Suprapubic skin (tissue), 4 donors: ENCODE measurements around the gene DYRK2. TPM values are rescaled to one million over a fixed set of nuclear protein-coding genes. Genes with fewer than 3 reads are reported as not detected.

Experiments
- DNase-seq, 2 donors: peaks; one replicate each; pipeline ENCODE4 v3.0.0-alpha.2; 2019; ENCODE audit warnings: low spot score in 2 of 2
- H3K27ac ChIP-seq: fragments of 200-600 bp; sonication (generic); one replicate; pipeline ENCODE4 v1.5.1; 2019
- H3K27me3 ChIP-seq: fragments of 200-600 bp; sonication (generic); one replicate; pipeline ENCODE4 v1.5.1; 2019
- H3K36me3 ChIP-seq: fragments of 200-600 bp; sonication (generic); one replicate; pipeline ENCODE4 v1.5.1; 2019
- H3K4me1 ChIP-seq: fragments of 200-600 bp; sonication (generic); one replicate; pipeline ENCODE4 v1.5.1; 2019
- H3K4me3 ChIP-seq: fragments of 200-600 bp; sonication (generic); one replicate; pipeline ENCODE4 v1.5.1; 2019; ENCODE audit warnings: mild to moderate bottlenecking
- H3K9me3 ChIP-seq: fragments of 200-600 bp; sonication (generic); one replicate; pipeline ENCODE4 v1.5.1; 2019
- EP300 ChIP-seq: sonication (generic); formaldehyde crosslinking; IDR thresholded peaks from one replicate; pipeline ENCODE4 v1.6.1; 2017; ENCODE audit warnings: antibody characterized with exemption
- POLR2A ChIP-seq, 2 donors: fragments of 450-650 bp; IDR thresholded peaks; one replicate each; pipeline ENCODE4 v1.6.1; 2017; ENCODE audit warnings: antibody characterized with exemption in 2 of 2, mild to moderate bottlenecking in 2 of 2, moderate library complexity in 2 of 2
- POLR2AphosphoS5 ChIP-seq, 3 donors: sonication (generic); formaldehyde crosslinking; IDR thresholded peaks; one replicate each; pipeline ENCODE4 v1.6.1; 2017; ENCODE audit warnings: antibody characterized with exemption in 3 of 3
- WGBS: methylation state at CpG from one replicate; pipeline ENCODE4 v1.1.5; 2018; 5-methylcytosine and 5-hydroxymethylcytosine counted together
- total RNA-seq, 4 donors: library from RNA; depleted of rRNA; stranded (reverse); fragments of >200 nt; gene quantifications; one replicate each; pipeline ENCODE4 v1.1.0, GENCODE V29; 2016
- TF ChIP-seq, protein P1 (sequence below), 2 donors: fragments of 200-600 bp in 1 of 2; fragments of 450-650 bp in 1 of 2; sonication (generic) in 1 of 2; IDR thresholded peaks; one replicate each; pipeline ENCODE4 v1.5.1; 2016 to 2019; ENCODE audit warnings: antibody characterized with exemption in 2 of 2, mild to moderate bottlenecking in 1 of 2, moderate library complexity in 1 of 2

DYRK2 gene
- total RNA-seq, 4 donors from 2014 or later, result 10.4 to 22.3 (median 18.7) TPM

DNA sequence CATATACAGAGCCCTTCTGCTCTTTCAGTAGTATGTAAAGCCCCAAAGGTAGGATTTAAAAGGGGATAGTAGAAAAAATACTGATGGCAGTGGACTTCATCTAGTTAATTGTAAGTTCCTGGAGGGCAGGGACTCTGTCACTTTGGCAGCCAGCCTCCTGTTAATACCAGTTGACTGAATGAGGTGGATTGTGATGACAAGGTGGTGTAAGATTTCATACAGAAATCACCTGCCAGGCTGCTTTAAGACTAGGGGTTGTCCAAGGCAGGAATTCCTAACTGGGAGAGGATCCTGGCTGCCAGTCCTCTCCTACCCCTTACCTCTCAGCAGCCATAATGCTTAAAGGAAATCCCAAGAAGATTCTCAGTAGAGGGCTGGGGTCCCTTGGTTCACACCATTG lies 7.3 kb downstream of the DYRK2 start:
- TF ChIP-seq POLR2A (IDR thresholded peaks at IDR 0.05) (no peak), POLR2AphosphoS5 (IDR thresholded peaks at IDR 0.05) (no peak)
- Histone ChIP-seq H3K27ac (no peak overlapping the region), H3K36me3 (peaks cover 28% of the 10 kb centered on the region), H3K27me3 (no peaks in the 10 kb centered on the region), H3K4me3 (no peak overlapping the region), H3K9me3 (no peaks in the 10 kb centered on the region), H3K4me1 (peaks cover 41% of the 10 kb centered on the region)
- no peak for DNase-seq

DNA sequence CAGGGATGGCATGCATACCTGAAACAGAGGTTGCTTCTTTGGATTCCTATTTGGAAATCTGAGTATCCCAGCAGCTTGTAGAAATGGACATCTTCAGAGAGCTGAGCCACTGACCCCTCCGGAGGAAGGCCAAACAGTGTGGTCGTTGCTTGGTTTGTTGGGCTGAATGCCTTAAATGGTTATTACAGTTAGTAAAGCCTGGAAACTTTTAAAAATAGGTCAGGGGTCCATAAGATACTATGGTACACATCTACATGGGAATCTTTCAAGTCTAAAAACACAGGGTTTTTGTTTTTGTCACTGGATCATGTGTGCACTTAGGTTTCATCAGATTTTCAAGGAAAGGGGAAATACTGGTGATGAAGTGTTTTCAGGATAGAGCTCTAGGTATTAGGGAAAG lies 7.7 kb downstream of the DYRK2 start:
- no peak overlapping the region for H3K4me3 ChIP-seq
- peaks cover 41% of the 10 kb centered on the region for H3K4me1 ChIP-seq
- no peaks in the 10 kb centered on the region for H3K27me3 ChIP-seq
- H3K36me3 ChIP-seq, result peaks cover 28% of the 10 kb centered on the region
- no peaks in the 10 kb centered on the region for H3K9me3 ChIP-seq
- H3K27ac ChIP-seq, result no peak overlapping the region
- TF ChIP-seq, protein P1, sequence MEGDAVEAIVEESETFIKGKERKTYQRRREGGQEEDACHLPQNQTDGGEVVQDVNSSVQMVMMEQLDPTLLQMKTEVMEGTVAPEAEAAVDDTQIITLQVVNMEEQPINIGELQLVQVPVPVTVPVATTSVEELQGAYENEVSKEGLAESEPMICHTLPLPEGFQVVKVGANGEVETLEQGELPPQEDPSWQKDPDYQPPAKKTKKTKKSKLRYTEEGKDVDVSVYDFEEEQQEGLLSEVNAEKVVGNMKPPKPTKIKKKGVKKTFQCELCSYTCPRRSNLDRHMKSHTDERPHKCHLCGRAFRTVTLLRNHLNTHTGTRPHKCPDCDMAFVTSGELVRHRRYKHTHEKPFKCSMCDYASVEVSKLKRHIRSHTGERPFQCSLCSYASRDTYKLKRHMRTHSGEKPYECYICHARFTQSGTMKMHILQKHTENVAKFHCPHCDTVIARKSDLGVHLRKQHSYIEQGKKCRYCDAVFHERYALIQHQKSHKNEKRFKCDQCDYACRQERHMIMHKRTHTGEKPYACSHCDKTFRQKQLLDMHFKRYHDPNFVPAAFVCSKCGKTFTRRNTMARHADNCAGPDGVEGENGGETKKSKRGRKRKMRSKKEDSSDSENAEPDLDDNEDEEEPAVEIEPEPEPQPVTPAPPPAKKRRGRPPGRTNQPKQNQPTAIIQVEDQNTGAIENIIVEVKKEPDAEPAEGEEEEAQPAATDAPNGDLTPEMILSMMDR (IDR thresholded peaks at IDR 0.05), result no peak
- TF ChIP-seq POLR2A (IDR thresholded peaks at IDR 0.05), result no peak
- TF ChIP-seq EP300, result no peak
- TF ChIP-seq POLR2AphosphoS5 (IDR thresholded peaks at IDR 0.05), result no peak
- no peak for DNase-seq
- WGBS, result 90% methylated on average over 2 of the region's 2 CpGs

DNA sequence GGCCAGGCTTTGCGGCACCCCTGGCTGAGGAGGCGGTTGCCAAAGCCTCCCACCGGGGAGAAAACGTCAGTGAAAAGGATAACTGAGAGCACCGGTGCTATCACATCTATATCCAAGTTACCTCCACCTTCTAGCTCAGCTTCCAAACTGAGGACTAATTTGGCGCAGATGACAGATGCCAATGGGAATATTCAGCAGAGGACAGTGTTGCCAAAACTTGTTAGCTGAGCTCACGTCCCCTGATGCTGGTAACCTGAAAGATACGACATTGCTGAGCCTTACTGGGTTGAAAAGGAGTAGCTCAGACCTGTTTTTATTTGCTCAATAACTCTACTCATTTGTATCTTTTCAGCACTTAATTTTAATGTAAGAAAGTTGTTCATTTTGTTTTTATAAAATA lies 9.9 kb downstream of the DYRK2 start:
- Histone ChIP-seq H3K27ac (no peak overlapping the region), H3K4me3 (no peak overlapping the region), H3K9me3 (no peaks in the 10 kb centered on the region), H3K27me3 (no peaks in the 10 kb centered on the region), H3K36me3 (peaks cover 28% of the 10 kb centered on the region), H3K4me1 (peaks cover 39% of the 10 kb centered on the region)
- WGBS, result 69% methylated on average over 8 of the region's 8 CpGs
- no peak for DNase-seq
- TF ChIP-seq EP300 (no peak), POLR2AphosphoS5 (IDR thresholded peaks at IDR 0.05) (no peak)
- TF ChIP-seq, protein P1 (IDR thresholded peaks at IDR 0.05), result no peak

- Histone ChIP-seq H3K27ac (no peak overlapping the region), H3K4me3 (no peak overlapping the region), H3K9me3 (no peaks in the 10 kb centered on the region), H3K4me1 (peaks cover 35% of the 10 kb centered on the region), H3K36me3 (peaks cover 28% of the 10 kb centered on the region), H3K27me3 (no peaks in the 10 kb centered on the region)
- TF ChIP-seq, protein P1 (IDR thresholded peaks at IDR 0.05), result no peak
- TF ChIP-seq EP300, result no peak
- TF ChIP-seq POLR2A (IDR thresholded peaks at IDR 0.05), result no peak
- no peak for TF ChIP-seq POLR2AphosphoS5 (IDR thresholded peaks at IDR 0.05)
- WGBS, result 77% methylated on average over 4 of the region's 4 CpGs
- DNase-seq, result no peak
These were observed 10.7 kb downstream of the DYRK2 start for GRCh38 chr12:67659292-67659691.

DNA sequence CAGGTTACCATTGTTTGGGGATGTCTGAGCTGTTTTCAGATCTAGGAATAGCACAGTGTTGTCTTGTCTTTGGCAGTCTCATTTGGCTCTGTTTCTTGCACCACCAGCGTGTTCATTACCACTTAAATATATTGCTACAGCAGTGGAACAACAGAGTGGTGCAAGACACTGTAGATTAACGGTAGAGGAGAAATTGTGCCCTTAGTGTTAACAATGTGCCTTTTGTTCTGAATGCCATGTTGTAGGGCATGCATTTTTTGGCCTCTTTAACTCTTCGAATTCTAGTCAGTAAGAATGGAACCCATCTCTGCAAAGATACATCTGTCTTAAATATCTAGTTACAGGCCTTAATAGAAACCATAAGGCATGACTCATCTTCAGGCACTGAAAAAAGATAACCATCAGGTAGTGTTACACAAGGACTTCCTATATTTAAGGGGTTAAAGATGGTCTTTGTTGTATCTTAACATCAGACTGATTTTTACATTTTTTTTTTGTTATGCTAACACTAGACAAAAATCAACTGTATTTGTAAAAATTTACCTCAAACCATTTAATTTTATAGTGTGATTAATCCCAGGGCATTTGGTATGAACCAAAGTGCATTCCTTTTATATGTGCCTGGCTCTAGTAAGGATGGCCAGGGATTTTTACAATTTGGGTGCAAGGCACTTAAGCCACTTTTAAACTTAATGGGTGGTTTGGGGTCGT lies 12.9 kb downstream of the DYRK2 start:
- peaks cover 28% of the 10 kb centered on the region for H3K36me3 ChIP-seq
- no peaks in the 10 kb centered on the region for H3K9me3 ChIP-seq
- TF ChIP-seq EP300 (no peak), POLR2AphosphoS5 (IDR thresholded peaks at IDR 0.05) (no peak), POLR2A (IDR thresholded peaks at IDR 0.05) (no peak)
- TF ChIP-seq, protein P1 (IDR thresholded peaks at IDR 0.05), result no peak
- H3K4me1 ChIP-seq, result peaks cover 33% of the 10 kb centered on the region
- no peaks in the 10 kb centered on the region for H3K27me3 ChIP-seq
- no peak overlapping the region for H3K4me3 ChIP-seq
- no peak for DNase-seq
- H3K27ac ChIP-seq, result no peak overlapping the region
- WGBS, result 65% methylated on average over 4 of the region's 4 CpGs
